H1 (cell line): ENCODE data around the gene LDAH. TPM values are rescaled to one million over a fixed set of nuclear protein-coding genes. Genes with fewer than 3 reads are reported as not detected.

Source experiments
- BACH1 ChIP-seq: IDR thresholded peaks from 2 replicates; pipeline ENCODE4 v1.6.1; 2012; ENCODE audit warnings: low read length, improper control_type of control experiment
- BCL11A ChIP-seq, 2 experiments: IDR thresholded peaks; one replicate each; pipeline ENCODE4 v1.6.1; 2011; ENCODE audit warnings: low read depth in 2 of 2, low read length in 2 of 2, mild to moderate bottlenecking in 2 of 2
- CTBP2 ChIP-seq: IDR thresholded peaks from 2 replicates; pipeline ENCODE4 v1.7.0; 2011; ENCODE audit warnings: borderline replicate concordance, mild to moderate bottlenecking, moderate library complexity, mixed read lengths, low read length; ENCODE audit not compliant: insufficient read depth, insufficient read length
- GTF2F1 ChIP-seq: IDR thresholded peaks from 2 replicates; pipeline ENCODE4 v1.6.1; 2012; ENCODE audit warnings: low read depth, low read length, improper control_type of control experiment, borderline replicate concordance
- HDAC6 ChIP-seq: IDR thresholded peaks from one replicate; pipeline ENCODE4 v1.7.1; 2012; ENCODE audit warnings: low read depth, mild to moderate bottlenecking, inconsistent platforms, low read length, moderate library complexity
- KDM4A ChIP-seq: IDR thresholded peaks from one replicate; pipeline ENCODE4 v1.7.1; 2012; ENCODE audit warnings: low read depth, mild to moderate bottlenecking, moderate library complexity, low read length, inconsistent platforms; ENCODE audit not compliant: severe bottlenecking
- POLR2AphosphoS5 ChIP-seq: IDR thresholded peaks from 2 replicates; pipeline ENCODE4 v1.6.1; 2011; ENCODE audit warnings: low read depth, low read length
- RFX5 ChIP-seq: IDR thresholded peaks from 2 replicates; pipeline ENCODE4 v1.6.1; 2011; ENCODE audit warnings: low read depth, low read length, improper control_type of control experiment, borderline replicate concordance
- TCF12 ChIP-seq: IDR thresholded peaks from 2 replicates; pipeline ENCODE4 v1.6.1; 2011; ENCODE audit warnings: low read depth, mild to moderate bottlenecking, low read length
- TEAD4 ChIP-seq: IDR thresholded peaks from 2 replicates; pipeline ENCODE4 v1.6.1; 2012; ENCODE audit warnings: low read depth, low read length, inconsistent platforms, mixed read lengths
- polyA plus RNA-seq, 7 experiments: library from polyadenylated mRNA; depleted of rRNA in 3 of 7; stranded (reverse) in 5 of 7; unstranded in 2 of 7; fragments of >200 nt in 5 of 7; fragments of 200-250 nt in 2 of 7; gene quantifications; 1 replicate in 5 of 7; 2 replicates in 1 of 7; 4 replicates in 1 of 7; pipeline versions ENCODE4 v1.2.1 to v1.2.3, GENCODE V29; 2011 to 2013; ENCODE audit warnings: missing spikeins in 2 of 7, mixed read lengths in 2 of 7
- total RNA-seq: library from RNA; stranded (reverse); fragmentation: NEBNext Ultra II Directional; extraction: Animal tissue kit (Norgen Biotek cat#: 25700); gene quantifications from 2 replicates; pipeline ENCODE4 v1.2.1, GENCODE V29; 2021
- TF ChIP-seq, protein P1 (sequence below): fragments of 300-600 bp; sonication (generic); IDR thresholded peaks from 2 replicates; pipeline ENCODE4 v1.7.1; 2012; ENCODE audit warnings: low read length, moderate library complexity, mild to moderate bottlenecking, inconsistent platforms; ENCODE audit not compliant: insufficient replicate concordance

Gene LDAH
- total and polyA plus RNA-seq, 2 of the 8 experiments (the other 6 are each of a cell fraction or from before 2014, with no cell fraction given): 10.9 to 26.3 TPM

DNA sequence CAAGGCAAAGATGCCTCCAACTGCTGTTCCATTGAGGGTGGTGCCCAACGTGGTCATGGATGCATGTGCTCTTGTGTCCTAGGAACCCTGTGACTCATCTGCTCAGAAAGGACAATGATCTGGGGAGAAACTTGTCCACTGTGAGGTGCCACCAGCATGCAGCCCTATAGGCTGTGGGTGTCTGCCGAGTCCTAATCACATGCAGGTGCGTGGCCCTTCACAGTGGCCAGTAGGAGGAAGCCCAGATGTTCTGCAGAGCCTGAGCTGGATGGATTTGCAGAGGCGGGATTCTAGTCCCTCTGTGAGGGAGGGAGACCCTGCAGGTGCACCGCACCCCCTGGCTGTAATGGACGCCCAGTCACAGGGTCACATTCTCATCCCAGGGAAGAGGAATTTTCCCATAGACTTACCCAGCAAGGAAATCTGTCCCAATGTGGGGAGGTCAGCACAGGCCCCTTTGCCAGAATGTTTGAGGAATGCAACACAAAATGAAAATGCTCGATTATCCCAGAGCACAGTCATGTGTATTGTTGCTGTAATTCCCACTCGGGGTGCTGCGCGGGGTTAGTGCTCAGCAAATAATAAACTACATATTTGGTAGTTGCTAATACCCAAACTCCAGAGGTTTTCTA lies 142.0 kb downstream of the LDAH start (continued):
- TF ChIP-seq, protein P1, sequence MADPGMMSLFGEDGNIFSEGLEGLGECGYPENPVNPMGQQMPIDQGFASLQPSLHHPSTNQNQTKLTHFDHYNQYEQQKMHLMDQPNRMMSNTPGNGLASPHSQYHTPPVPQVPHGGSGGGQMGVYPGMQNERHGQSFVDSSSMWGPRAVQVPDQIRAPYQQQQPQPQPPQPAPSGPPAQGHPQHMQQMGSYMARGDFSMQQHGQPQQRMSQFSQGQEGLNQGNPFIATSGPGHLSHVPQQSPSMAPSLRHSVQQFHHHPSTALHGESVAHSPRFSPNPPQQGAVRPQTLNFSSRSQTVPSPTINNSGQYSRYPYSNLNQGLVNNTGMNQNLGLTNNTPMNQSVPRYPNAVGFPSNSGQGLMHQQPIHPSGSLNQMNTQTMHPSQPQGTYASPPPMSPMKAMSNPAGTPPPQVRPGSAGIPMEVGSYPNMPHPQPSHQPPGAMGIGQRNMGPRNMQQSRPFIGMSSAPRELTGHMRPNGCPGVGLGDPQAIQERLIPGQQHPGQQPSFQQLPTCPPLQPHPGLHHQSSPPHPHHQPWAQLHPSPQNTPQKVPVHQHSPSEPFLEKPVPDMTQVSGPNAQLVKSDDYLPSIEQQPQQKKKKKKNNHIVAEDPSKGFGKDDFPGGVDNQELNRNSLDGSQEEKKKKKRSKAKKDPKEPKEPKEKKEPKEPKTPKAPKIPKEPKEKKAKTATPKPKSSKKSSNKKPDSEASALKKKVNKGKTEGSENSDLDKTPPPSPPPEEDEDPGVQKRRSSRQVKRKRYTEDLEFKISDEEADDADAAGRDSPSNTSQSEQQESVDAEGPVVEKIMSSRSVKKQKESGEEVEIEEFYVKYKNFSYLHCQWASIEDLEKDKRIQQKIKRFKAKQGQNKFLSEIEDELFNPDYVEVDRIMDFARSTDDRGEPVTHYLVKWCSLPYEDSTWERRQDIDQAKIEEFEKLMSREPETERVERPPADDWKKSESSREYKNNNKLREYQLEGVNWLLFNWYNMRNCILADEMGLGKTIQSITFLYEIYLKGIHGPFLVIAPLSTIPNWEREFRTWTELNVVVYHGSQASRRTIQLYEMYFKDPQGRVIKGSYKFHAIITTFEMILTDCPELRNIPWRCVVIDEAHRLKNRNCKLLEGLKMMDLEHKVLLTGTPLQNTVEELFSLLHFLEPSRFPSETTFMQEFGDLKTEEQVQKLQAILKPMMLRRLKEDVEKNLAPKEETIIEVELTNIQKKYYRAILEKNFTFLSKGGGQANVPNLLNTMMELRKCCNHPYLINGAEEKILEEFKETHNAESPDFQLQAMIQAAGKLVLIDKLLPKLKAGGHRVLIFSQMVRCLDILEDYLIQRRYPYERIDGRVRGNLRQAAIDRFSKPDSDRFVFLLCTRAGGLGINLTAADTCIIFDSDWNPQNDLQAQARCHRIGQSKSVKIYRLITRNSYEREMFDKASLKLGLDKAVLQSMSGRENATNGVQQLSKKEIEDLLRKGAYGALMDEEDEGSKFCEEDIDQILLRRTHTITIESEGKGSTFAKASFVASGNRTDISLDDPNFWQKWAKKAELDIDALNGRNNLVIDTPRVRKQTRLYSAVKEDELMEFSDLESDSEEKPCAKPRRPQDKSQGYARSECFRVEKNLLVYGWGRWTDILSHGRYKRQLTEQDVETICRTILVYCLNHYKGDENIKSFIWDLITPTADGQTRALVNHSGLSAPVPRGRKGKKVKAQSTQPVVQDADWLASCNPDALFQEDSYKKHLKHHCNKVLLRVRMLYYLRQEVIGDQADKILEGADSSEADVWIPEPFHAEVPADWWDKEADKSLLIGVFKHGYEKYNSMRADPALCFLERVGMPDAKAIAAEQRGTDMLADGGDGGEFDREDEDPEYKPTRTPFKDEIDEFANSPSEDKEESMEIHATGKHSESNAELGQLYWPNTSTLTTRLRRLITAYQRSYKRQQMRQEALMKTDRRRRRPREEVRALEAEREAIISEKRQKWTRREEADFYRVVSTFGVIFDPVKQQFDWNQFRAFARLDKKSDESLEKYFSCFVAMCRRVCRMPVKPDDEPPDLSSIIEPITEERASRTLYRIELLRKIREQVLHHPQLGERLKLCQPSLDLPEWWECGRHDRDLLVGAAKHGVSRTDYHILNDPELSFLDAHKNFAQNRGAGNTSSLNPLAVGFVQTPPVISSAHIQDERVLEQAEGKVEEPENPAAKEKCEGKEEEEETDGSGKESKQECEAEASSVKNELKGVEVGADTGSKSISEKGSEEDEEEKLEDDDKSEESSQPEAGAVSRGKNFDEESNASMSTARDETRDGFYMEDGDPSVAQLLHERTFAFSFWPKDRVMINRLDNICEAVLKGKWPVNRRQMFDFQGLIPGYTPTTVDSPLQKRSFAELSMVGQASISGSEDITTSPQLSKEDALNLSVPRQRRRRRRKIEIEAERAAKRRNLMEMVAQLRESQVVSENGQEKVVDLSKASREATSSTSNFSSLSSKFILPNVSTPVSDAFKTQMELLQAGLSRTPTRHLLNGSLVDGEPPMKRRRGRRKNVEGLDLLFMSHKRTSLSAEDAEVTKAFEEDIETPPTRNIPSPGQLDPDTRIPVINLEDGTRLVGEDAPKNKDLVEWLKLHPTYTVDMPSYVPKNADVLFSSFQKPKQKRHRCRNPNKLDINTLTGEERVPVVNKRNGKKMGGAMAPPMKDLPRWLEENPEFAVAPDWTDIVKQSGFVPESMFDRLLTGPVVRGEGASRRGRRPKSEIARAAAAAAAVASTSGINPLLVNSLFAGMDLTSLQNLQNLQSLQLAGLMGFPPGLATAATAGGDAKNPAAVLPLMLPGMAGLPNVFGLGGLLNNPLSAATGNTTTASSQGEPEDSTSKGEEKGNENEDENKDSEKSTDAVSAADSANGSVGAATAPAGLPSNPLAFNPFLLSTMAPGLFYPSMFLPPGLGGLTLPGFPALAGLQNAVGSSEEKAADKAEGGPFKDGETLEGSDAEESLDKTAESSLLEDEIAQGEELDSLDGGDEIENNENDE: no peak
- no peak for TF ChIP-seq HDAC6
- no peak for TF ChIP-seq BCL11A (IDR thresholded peaks at IDR 0.05; ENCODE audit: low read depth in 2 of 2, low read length in 2 of 2)
- no peak for TF ChIP-seq GTF2F1
- TF ChIP-seq CTBP2: no peak
- TF ChIP-seq TCF12: no peak
- no peak for TF ChIP-seq KDM4A
- no peak for TF ChIP-seq POLR2AphosphoS5
- no peak for TF ChIP-seq BACH1
- no peak for TF ChIP-seq RFX5
- no peak for TF ChIP-seq TEAD4
